Activated T-cell treated with anti-CD3 and anti-CD28 coated beads, Interleukin-2, amount 50 U/mL, for 4 hours (primary cell): ENCODE data around the gene C15orf39. TPM values are rescaled to one million over a fixed set of nuclear protein-coding genes. Genes with fewer than 3 reads are reported as not detected.
"Not testable (repeated sequence)": the region's sequence is repeated elsewhere in the genome, so short reads cannot be mapped to it uniquely, and the experiment has no call there.

ENCODE experiments used
- ATAC-seq, 2 donors: fragments of 200-7000 bp; cut with Tn5 transposase; one replicate each; pipeline ENCODE4 v1.10.0; 2021
- DNase-seq: peaks from one replicate; pipeline ENCODE4 v3.0.0-alpha.2; 2020
- H3K27me3 Mint-ChIP-seq: one replicate; pipeline ENCODE4 v1.8.0; 2021; ENCODE audit warnings: low read depth, mixed read lengths
- H3K36me3 Mint-ChIP-seq: one replicate; pipeline ENCODE4 v1.8.0; 2022; ENCODE audit warnings: mixed read lengths; ENCODE audit not compliant: insufficient read depth
- H3K4me1 Mint-ChIP-seq: one replicate; pipeline ENCODE4 v1.8.0; 2021; ENCODE audit warnings: low read depth, mixed read lengths
- H3K4me3 Mint-ChIP-seq: one replicate; pipeline ENCODE4 v1.8.0; 2021; ENCODE audit warnings: mild to moderate bottlenecking, moderate library complexity, mixed read lengths
- H3K9me3 Mint-ChIP-seq: one replicate; pipeline ENCODE4 v1.8.0; 2021; ENCODE audit warnings: mixed read lengths
- total RNA-seq, 3 donors: library from RNA; stranded (reverse); gene quantifications; one replicate each; pipeline ENCODE4 v1.2.1, GENCODE V29; 2021

Gene C15orf39
- total RNA-seq, 3 donors from 2014 or later, result 49.9 to 68.7 (median 62.0) TPM

- DNase-seq, H3K36me3 Mint-ChIP-seq, ATAC-seq, H3K4me3 Mint-ChIP-seq, H3K9me3 Mint-ChIP-seq, H3K27me3 Mint-ChIP-seq, H3K4me1 Mint-ChIP-seq: not testable (repeated sequence)
These were observed 17.8 kb downstream of the C15orf39 start for GRCh38 chr15:75219507-75219929.

- H3K9me3 Mint-ChIP-seq, result no peaks in the 10 kb centered on the region
- H3K4me1 Mint-ChIP-seq, result no peaks in the 10 kb centered on the region
- no peaks in the 10 kb centered on the region for H3K36me3 Mint-ChIP-seq
- no peak for ATAC-seq
- no peak overlapping the region for H3K4me3 Mint-ChIP-seq
- no peaks in the 10 kb centered on the region for H3K27me3 Mint-ChIP-seq
- DNase-seq, result no peak
These were observed 22.0 kb downstream of the C15orf39 start for GRCh38 chr15:75223688-75224087.

GRCh38 chr15:75224281-75224680, 22.6 kb downstream of the C15orf39 start:
- no peak for ATAC-seq
- Mint-ChIP-seq H3K27me3 (no peaks in the 10 kb centered on the region), H3K4me3 (no peak overlapping the region), H3K4me1 (no peaks in the 10 kb centered on the region), H3K36me3 (no peaks in the 10 kb centered on the region), H3K9me3 (no peaks in the 10 kb centered on the region)
- no peak for DNase-seq

GRCh38 chr15:75225102-75225836, 23.6 kb downstream of the C15orf39 start:
- not testable (repeated sequence) for ATAC-seq, DNase-seq, H3K4me1 Mint-ChIP-seq, H3K4me3 Mint-ChIP-seq, H3K36me3 Mint-ChIP-seq, H3K27me3 Mint-ChIP-seq, H3K9me3 Mint-ChIP-seq

GRCh38 chr15:75225951-75226732, 24.5 kb downstream of the C15orf39 start:
- Mint-ChIP-seq H3K27me3 (no peaks in the 10 kb centered on the region), H3K4me1 (no peaks in the 10 kb centered on the region), H3K9me3 (no peaks in the 10 kb centered on the region), H3K4me3 (no peak overlapping the region), H3K36me3 (no peaks in the 10 kb centered on the region)
- ATAC-seq (no peak), DNase-seq (peak; percentile 3)

- H3K4me1 Mint-ChIP-seq, H3K9me3 Mint-ChIP-seq, H3K36me3 Mint-ChIP-seq, DNase-seq, H3K4me3 Mint-ChIP-seq, ATAC-seq, H3K27me3 Mint-ChIP-seq: not testable (repeated sequence)
These were observed 25.4 kb downstream of the C15orf39 start for GRCh38 chr15:75227112-75227511.

GRCh38 chr15:75227663-75228280, 26.1 kb downstream of the C15orf39 start:
- Mint-ChIP-seq H3K4me1 (no peaks in the 10 kb centered on the region), H3K27me3 (peaks cover 12% of the 10 kb centered on the region), H3K9me3 (no peaks in the 10 kb centered on the region), H3K4me3 (no peak overlapping the region), H3K36me3 (no peaks in the 10 kb centered on the region)
- DNase-seq (peak; percentile 1), ATAC-seq (no peak)

GRCh38 chr15:75228787-75229186, 27.1 kb downstream of the C15orf39 start:
- no peaks in the 10 kb centered on the region for H3K9me3 Mint-ChIP-seq
- ATAC-seq (no peak), DNase-seq (peak; percentile 1)
- no peak overlapping the region for H3K4me3 Mint-ChIP-seq
- peaks cover 17% of the 10 kb centered on the region for H3K27me3 Mint-ChIP-seq
- no peaks in the 10 kb centered on the region for H3K4me1 Mint-ChIP-seq
- H3K36me3 Mint-ChIP-seq, result no peaks in the 10 kb centered on the region

GRCh38 chr15:75229191-75230015, 27.7 kb downstream of the C15orf39 start:
- no peaks in the 10 kb centered on the region for H3K4me1 Mint-ChIP-seq
- no peak overlapping the region for H3K4me3 Mint-ChIP-seq
- no peaks in the 10 kb centered on the region for H3K36me3 Mint-ChIP-seq
- H3K9me3 Mint-ChIP-seq, result no peaks in the 10 kb centered on the region
- DNase-seq (no peak), ATAC-seq (no peak)
- H3K27me3 Mint-ChIP-seq, result peaks cover 19% of the 10 kb centered on the region

GRCh38 chr15:75230016-75230343, 28.3 kb downstream of the C15orf39 start:
- DNase-seq, result no peak
- peaks cover 21% of the 10 kb centered on the region for H3K27me3 Mint-ChIP-seq
- no peak overlapping the region for H3K4me3 Mint-ChIP-seq
- H3K36me3 Mint-ChIP-seq, result no peaks in the 10 kb centered on the region
- no peaks in the 10 kb centered on the region for H3K4me1 Mint-ChIP-seq
- no peak for ATAC-seq
- H3K9me3 Mint-ChIP-seq, result no peaks in the 10 kb centered on the region

- DNase-seq, result no peak
- Mint-ChIP-seq H3K4me1 (no peaks in the 10 kb centered on the region), H3K27me3 (peaks cover 23% of the 10 kb centered on the region), H3K4me3 (no peak overlapping the region), H3K9me3 (no peaks in the 10 kb centered on the region), H3K36me3 (no peaks in the 10 kb centered on the region)
- no peak for ATAC-seq
These were observed 29.1 kb downstream of the C15orf39 start for GRCh38 chr15:75230551-75231371.

GRCh38 chr15:75231836-75232235, 30.2 kb downstream of the C15orf39 start:
- DNase-seq (no peak), ATAC-seq (no peak)
- H3K27me3 Mint-ChIP-seq, result peaks cover 23% of the 10 kb centered on the region

GRCh38 chr15:75232252-75232813, 30.7 kb downstream of the C15orf39 start:
- Mint-ChIP-seq H3K36me3 (no peaks in the 10 kb centered on the region), H3K9me3 (no peaks in the 10 kb centered on the region), H3K4me1 (no peaks in the 10 kb centered on the region), H3K27me3 (peaks cover 23% of the 10 kb centered on the region), H3K4me3 (no peak overlapping the region)
- ATAC-seq (no peak), DNase-seq (no peak)

More at GRCh38 chr15:75231836-75232235, 30.2 kb downstream of the C15orf39 start:
- Mint-ChIP-seq H3K4me3 (no peak overlapping the region), H3K9me3 (no peaks in the 10 kb centered on the region), H3K36me3 (no peaks in the 10 kb centered on the region), H3K4me1 (no peaks in the 10 kb centered on the region)
